HCT116 (cell line): ENCODE results near the gene PTX3.

ENCODE experiments used
- CBX3 ChIP-seq: IDR thresholded peaks from 2 replicates; pipeline ENCODE4 v1.6.1; 2012; ENCODE audit warnings: low read depth
- CEBPB ChIP-seq: IDR thresholded peaks from 2 replicates; pipeline ENCODE4 v1.6.1; 2012; ENCODE audit warnings: low read depth
- CTCF ChIP-seq, 3 experiments: fragments of 200-600 bp in 1 of 3; sonication (generic) in 1 of 3; IDR thresholded peaks in 2 of 3; conservative IDR thresholded peaks in 1 of 3; 2 replicates each; pipeline ENCODE4 v1.5.1; 2012 to 2017; ENCODE audit warnings: low read depth in 2 of 3, low read length in 2 of 3, antibody characterized with exemption in 1 of 3, borderline replicate concordance in 1 of 3, control low read depth in 1 of 3, mild to moderate bottlenecking in 1 of 3, mixed read lengths in 1 of 3, mixed run types in 1 of 3, moderate library complexity in 1 of 3; ENCODE audit not compliant: insufficient read depth in 1 of 3
- EGR1 ChIP-seq: IDR thresholded peaks from 2 replicates; pipeline ENCODE4 v1.6.1; 2012; ENCODE audit warnings: low read depth
- EZH2 ChIP-seq: fragments of 200-600 bp; sonication (generic); IDR thresholded peaks from 2 replicates; pipeline ENCODE4 v1.6.1; 2017; ENCODE audit warnings: antibody characterized with exemption, mixed run types
- MAX ChIP-seq: IDR thresholded peaks from 2 replicates; pipeline ENCODE4 v1.6.1; 2012
- POLR2A ChIP-seq: IDR thresholded peaks from 2 replicates; pipeline ENCODE4 v1.7.0; 2011; ENCODE audit warnings: borderline replicate concordance; ENCODE audit not compliant: insufficient read depth, insufficient read length; ENCODE audit errors: extremely low read depth
- POLR2AphosphoS5 ChIP-seq: IDR thresholded peaks from 2 replicates; pipeline ENCODE4 v1.6.1; 2011; ENCODE audit warnings: mild to moderate bottlenecking, low read depth, low read length, moderate library complexity
- SIN3A ChIP-seq: IDR thresholded peaks from 2 replicates; pipeline ENCODE4 v1.6.1; 2012; ENCODE audit warnings: low read depth
- SP1 ChIP-seq: IDR thresholded peaks from 2 replicates; pipeline ENCODE4 v1.6.1; 2012; ENCODE audit warnings: low read depth
- YY1 ChIP-seq: IDR thresholded peaks from 2 replicates; pipeline ENCODE4 v1.6.1; 2011; ENCODE audit warnings: low read length, low read depth, moderate library complexity, mild to moderate bottlenecking; ENCODE audit not compliant: insufficient replicate concordance; ENCODE audit errors: extremely low read depth
- ZBTB33 ChIP-seq: IDR thresholded peaks from 2 replicates; pipeline ENCODE4 v1.6.1; 2011; ENCODE audit warnings: mild to moderate bottlenecking, low read length, moderate library complexity; ENCODE audit not compliant: insufficient replicate concordance; ENCODE audit errors: extremely low read depth
- ZFX ChIP-seq: fragments of 450-650 bp; IDR thresholded peaks from 2 replicates; pipeline ENCODE4 v1.6.1; 2017
- ZNF274 ChIP-seq: fragments of 200-500 bp; sonication (Bioruptor generic); IDR thresholded peaks from 2 replicates; pipeline ENCODE4 v1.6.1; 2014; ENCODE audit warnings: mild to moderate bottlenecking, low read depth, low read length, inconsistent platforms

- TF ChIP-seq ZBTB33 (no peak), POLR2A (no peak), CTCF (IDR thresholded peaks at IDR 0.05 in 2 of 3, conservative IDR thresholded peaks at IDR 0.05 in 1 of 3; ENCODE audit: borderline replicate concordance in 1 of 3, insufficient read depth in 1 of 3, low read depth in 2 of 3, low read length in 2 of 3) (no peak), ZNF274 (no peak), SP1 (no peak), CBX3 (no peak), EZH2 (no peak), EGR1 (no peak), ZFX (no peak), SIN3A (no peak), POLR2AphosphoS5 (no peak), MAX (no peak), YY1 (no peak), CEBPB (no peak)
These were observed 1.6 kb downstream of the PTX3 start for GRCh38 chr3:157438194-157438730.
